HG03139 (cell line): ENCODE measurements around the gene MPC1.

Experiments
- ATAC-seq: cut with Tn5 transposase; IDR thresholded peaks from one replicate; pipeline ENCODE4 v1.9.1; 2021; ENCODE audit not compliant: unreplicated experiment

MPC1 gene

DNA sequence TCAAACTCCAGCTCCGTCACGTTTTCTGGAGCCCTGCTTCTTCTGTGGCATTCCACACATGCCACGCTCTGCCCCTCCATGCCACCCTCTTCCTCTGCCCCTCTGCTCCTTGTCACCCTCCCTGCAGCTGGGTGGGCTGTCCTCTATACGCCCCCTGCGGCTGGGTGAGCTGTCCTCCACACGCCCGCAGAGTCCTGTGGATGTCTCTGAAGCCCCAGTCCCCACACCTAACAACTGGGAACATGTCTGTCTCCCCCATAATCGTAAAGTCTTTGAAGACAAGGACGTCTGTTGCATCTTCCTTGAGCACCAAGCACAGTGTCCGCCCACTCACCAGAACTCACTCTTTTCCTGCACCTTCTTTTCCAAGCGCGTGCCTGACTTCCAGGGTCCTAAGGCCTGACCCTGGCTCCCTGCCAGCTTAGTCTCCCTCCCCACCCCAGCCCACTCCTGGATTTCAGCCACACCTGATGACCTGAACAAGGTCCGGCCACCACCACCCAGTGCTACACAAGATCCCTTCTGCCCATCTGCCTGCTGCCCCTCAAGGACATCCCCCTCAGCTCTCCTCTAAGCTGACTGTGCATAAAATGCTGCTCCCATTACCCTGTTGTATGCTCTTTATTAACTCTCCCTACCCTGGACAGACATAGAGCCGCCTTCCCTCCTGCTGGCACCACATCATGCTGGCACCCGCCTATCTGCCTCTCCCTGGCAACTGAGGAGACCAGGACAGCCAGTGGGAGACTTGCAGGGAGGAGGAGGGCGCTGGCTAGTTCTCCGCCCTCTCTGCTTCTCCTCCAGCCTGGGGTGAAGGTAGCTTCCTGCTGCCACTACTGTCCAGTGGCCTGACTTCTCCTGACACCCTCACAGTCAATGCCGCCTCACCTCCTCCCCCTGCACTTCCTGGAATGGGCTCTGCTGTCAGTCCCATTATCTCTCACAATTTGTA, 63.8 kb downstream of the MPC1 start:
- no peak for ATAC-seq

DNA sequence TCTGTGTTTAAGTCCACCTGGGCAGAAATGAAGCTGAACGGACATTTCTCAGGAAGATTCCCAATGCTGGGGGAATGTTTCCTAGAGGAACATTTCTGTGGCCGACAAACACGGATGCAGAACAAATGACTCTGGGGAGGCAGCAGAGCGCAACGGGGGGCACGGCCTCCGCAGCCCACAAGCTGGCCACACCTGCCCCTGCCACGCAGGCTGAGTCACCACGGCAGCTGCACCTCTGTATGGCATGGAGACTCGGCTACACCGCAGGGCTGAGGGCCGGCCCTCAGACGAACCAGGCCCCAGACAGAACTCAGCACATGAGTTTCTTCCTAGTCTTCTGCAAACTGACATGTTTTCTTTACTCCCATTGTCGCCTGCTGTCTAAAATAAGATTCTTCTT, 64.5 kb downstream of the MPC1 start:
- ATAC-seq = no peak

DNA sequence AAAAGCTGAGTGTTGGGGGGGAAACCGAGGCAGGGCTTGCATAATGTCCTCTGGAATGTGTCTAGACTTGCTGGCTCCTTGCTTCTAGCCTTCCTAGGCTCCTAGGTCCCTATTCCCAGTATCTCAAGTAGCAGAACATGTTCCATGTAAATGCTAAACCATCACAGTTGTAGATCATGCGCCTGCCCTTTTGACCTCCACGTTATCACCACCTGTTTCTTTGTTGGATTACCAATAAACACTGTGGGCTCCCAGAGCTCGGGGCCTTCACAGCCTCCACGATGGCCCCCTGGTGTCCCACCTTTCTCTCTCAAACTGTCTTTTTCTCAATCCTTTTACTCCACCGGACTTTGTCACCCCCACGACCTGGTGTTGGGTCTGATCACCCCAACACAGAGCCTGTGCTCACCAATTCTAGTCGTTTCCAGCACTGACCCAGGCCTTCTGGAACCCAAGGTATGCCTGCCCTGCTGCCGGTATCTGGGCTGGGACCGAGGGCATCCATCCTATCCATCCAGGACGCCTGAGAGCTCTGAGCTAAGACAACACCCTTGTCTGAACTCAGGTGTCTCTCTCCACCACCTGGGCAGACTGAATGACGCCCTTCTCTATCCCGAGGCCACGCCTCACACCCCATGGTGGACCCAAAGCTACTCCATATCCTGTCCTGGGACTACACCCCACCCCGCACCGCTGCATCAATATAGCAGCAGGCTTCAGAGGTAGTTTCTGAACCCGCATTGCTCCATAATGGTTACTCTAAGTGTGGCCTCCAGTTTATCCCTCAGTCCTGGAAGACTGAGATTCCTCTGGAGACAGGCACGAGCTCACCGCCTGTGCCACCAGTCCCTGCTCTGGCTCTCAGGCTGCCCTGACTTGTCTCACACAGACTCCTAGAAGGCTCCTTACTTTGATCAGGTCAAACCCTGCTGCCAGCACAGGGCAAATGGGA, 65.2 kb downstream of the MPC1 start:
- ATAC-seq = no peak

DNA sequence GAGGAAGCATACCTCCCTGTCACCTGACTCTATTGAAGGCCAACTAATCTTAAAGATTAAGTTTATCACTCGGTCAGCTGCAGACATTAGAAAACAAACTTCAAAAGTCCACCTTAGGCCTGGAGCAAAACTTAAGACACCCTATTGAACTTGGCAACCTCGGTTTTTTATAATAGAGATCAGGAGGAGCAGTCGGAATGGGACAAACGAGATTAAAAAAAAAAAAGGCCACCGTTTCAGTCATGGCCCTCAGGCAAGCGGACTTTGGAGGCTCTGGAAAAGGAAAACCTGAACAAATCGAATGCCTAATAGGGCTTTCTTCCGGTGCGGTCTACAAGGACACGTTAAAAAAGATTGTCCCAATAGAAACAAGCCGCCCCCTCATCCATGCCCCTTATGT, 67.3 kb downstream of the MPC1 start:
- no peak for ATAC-seq
